NCI-H2196 (cell line): ENCODE results near the gene ATAD1.
"Not testable (repeated sequence)": the region's sequence is repeated elsewhere in the genome, so short reads cannot be mapped to it uniquely, and the experiment has no call there.

Experiments
- DNase-seq: peaks from one replicate; lab custom pipeline; 2025; ENCODE audit not compliant: unreplicated experiment; lab: John Stamatoyannopoulos, UW

The ATAD1 gene

GRCh38 chr10:87846711-87847110 is 28.7 kb upstream of the ATAD1 start:
- not testable (repeated sequence) for DNase-seq

DNA sequence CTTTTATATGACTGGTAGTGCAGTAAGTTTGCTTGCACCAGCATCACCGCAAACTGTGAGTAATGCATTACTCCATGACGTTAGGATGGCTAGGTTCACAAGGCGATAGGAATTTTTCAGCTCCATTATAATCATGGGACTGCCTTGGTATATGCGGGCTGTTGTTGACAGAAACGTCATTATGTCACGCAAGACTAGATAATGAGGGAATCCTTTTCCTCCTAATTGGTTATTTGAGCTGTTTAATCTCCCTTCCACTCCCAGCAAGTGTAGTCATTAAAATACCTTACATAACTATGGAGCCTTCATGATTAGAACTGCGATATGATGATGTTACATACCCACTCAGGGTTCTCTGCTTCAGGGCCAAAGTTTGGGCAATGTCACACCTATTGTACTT is 28.0 kb upstream of the ATAD1 start:
- DNase-seq, result no peak

DNA sequence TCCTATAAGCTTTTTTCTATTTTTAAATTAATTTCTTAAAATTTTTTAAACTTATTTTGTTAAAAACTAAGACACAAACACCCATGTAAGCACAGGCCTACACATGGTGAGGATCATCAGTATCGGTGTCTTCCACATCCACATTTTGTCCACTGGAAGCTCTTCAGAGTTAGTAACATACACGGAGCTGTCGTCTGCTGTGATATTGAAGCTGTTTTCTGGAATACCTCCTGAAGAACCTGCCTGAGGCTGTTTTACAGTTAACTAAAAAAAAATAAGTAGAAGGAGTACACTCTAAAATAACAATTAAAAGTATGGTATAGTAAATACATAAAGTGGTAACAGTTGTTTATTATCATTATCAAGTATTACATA is 27.6 kb upstream of the ATAD1 start:
- no peak for DNase-seq

- DNase-seq, result no peak
Measured at GRCh38 chr10:87844837-87845623, 27.0 kb upstream of the ATAD1 start.

GRCh38 chr10:87843714-87844113 is 25.7 kb upstream of the ATAD1 start:
- DNase-seq, result no peak

GRCh38 chr10:87842776-87843497 is 24.9 kb upstream of the ATAD1 start:
- DNase-seq, result peak; percentile 7

- DNase-seq, result no peak
Measured at GRCh38 chr10:87842220-87842641, 24.2 kb upstream of the ATAD1 start.

- no peak for DNase-seq
Measured at GRCh38 chr10:87841186-87841585, 23.2 kb upstream of the ATAD1 start.

DNA sequence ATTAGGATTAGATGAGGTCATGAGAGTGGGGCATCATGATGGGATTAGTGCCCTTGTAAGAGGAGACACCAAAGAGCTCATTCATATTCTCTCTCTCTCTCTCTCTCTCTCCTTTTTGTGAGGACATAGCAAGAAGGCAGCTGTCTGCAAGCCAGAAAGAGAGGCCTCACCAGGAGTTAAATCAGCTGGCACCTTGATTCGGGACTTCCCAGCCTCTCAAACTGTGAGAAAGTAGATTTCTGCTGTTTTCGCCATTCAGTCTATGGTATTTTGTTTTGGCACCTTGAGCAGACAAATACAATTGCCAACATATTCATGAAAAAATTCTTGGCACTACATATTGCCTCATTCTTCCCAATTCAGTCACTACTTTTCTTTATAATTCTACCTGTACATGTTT is 20.6 kb upstream of the ATAD1 start:
- DNase-seq, result no peak

DNA sequence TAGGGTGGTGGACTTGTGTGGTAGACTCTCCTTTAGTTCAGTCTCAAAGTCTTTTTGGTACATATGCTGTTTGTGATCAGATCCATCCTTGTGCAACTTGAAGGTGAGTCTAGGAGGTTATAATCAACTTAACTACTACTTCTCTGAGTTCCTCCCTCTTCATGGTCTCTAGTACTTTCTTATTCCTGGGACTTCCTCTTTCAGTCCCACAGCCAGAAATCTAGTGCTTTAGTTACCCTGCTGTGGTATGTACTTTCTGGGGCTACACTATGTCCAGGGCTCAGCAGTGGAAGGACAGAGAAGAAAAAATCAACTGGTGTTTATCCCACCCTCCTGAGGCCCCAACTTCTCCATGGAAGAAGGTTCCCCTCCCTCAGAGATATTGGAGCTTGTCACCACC is 19.4 kb upstream of the ATAD1 start:
- DNase-seq, result no peak

GRCh38 chr10:87836098-87836497 is 18.1 kb upstream of the ATAD1 start:
- DNase-seq, result no peak

DNA sequence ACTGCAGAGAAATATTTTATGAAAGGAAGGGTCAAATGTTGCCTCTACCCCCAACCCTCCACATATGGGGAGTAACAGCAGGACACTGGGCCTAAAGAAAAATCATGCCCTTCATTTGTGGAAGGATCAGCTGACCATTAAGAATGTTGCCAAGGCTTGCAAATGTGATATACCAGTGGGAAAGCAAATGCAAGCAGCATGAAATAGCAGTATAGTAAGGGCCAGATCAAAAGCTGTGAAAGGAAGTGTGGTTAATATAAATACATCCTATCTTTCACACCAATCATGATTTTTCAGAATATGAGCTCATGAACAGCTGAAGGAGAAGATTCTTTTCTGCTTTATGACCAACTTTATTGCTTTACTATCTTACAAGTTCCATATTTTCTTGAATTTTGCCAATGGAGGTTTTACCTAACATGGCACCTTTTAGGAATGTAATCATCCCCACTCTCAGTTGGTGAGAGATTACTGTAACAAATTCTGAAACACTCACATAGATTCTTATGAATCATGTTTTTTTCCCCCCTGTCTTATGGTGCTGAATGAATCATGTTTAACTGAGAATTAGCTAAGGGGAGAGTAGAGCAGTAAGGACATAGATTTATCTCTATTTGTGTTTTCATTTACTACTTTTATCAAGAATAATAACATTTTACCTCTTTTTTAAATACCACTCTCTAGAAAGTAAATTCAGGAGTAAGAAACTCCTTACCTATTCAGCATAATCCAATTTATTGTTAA is 12.1 kb upstream of the ATAD1 start:
- DNase-seq, result no peak

- not testable (repeated sequence) for DNase-seq
Measured at GRCh38 chr10:87829051-87829450, 11.0 kb upstream of the ATAD1 start.

- DNase-seq, result no peak
Measured at GRCh38 chr10:87827681-87828080, 9.7 kb upstream of the ATAD1 start.

GRCh38 chr10:87826653-87827052 is 8.6 kb upstream of the ATAD1 start:
- no peak for DNase-seq

GRCh38 chr10:87819289-87819585 is 1.2 kb upstream of the ATAD1 start:
- DNase-seq, result no peak

- no peak for DNase-seq
Measured at GRCh38 chr10:87818505-87819288, 671 bp upstream of the ATAD1 start.

DNA sequence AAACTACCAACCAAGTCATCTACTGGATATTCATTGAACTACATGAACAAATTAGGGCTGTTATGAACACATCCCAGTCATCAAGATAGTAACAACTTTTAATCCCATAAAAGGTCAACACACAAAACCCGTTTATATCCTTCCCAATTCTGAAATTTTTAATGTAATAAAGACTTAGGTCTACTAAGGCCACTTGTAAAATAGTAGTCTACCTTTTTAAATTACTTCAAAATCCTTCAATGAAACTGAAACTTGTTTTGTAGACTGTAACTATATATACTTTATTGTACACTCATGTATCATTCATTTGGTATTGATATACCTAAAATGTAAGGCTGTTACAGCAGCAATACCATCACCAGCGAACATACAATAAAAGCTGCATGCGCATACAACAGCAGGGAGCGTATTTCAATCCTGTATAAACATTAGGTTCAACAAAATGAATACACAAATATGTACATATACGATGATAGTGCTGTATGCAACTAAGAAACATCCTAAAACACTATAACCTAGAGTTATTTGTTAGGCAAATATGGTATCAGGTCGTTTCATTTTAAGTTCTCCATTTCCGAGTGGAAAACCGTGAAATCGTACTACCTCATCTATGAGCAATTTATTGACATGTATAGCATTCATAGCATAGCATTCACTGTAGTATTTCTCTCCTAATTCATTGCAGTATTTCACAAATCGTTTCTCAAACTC is 973 bp downstream of the ATAD1 start:
- DNase-seq, result no peak

- DNase-seq, result no peak
Measured at GRCh38 chr10:87816163-87816897, 1.7 kb downstream of the ATAD1 start.
